ENCODE results near the gene PPP1R1B. TPM values are rescaled to one million over a fixed set of nuclear protein-coding genes. Genes with fewer than 3 reads are reported as not detected.
A peak's percentile ranks its signal among the peaks of the same experiment; 100 is the strongest.

The PPP1R1B gene
- total and polyA plus RNA-seq, 2 donors (not counting 1 experiment from before 2014, with no cell fraction given) = not detected

DNA sequence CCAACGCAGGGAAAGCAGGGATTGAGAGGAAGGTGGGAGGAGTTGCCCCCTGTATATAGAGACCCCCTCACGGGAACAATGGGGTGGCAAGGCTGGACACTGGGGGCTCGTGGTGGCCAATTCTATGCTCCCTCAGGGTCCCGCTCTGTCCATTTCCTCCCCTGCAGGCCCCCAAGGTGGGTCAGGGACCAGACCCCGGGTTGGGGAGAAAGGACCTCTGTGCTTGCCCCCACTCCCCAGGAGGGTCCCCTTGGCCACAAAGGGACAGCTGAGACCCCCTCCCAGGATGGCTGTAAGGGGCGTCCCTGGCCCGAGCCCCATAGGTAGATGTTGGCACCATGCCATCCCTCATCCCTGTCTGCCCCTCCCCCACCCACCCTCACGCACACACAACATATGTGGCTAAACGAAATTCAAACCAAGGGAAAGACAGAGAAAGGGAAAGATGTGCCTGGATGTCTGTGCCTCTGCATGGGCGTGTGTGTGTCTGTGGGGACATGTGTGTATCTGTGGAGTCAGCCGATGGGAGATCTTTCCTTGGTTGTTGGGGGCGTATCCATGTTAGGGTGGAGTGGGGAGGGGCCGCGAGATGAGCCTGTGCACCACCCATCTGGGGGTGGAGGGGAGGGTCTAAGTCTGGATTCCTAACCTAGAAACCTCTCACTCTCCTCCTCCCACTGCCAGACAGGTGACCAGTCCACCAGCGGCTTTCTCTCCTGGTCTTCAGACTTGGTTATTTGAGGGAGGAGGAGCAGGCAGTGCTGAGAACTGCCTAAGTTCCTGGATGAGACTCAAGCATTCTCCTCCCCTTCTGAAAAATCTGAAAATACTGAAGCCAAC is 18.4 kb upstream of the PPP1R1B start:
- Histone ChIP-seq H3K9me3 (ENCODE audit: control extremely low read depth in 1 of 3, control insufficient read depth in 2 of 3, insufficient read depth in 1 of 3, low read length in 2 of 3) (peaks cover 0 to 42% (median 0%) of the 10 kb centered on the region in 3 donors), H3K4me3 (ENCODE audit: control extremely low read depth in 1 of 5, extremely low read depth in 1 of 5, insufficient read depth in 1 of 5, low read depth in 2 of 5, low read length in 4 of 5) (no peak overlapping the region), H3K9ac (ENCODE audit: low read length) (no peak overlapping the region), H4K20me1 (ENCODE audit: control insufficient read depth, insufficient read depth, low read length, poor library complexity, severe bottlenecking) (peaks cover 3% of the 10 kb centered on the region), H3K4me2 (replicated peaks; ENCODE audit: low read depth, low read length, poor library complexity, severe bottlenecking) (no peak overlapping the region), H3K79me2 (ENCODE audit: control insufficient read depth, insufficient read depth, low read length) (no peaks in the 10 kb centered on the region), H2AFZ (ENCODE audit: insufficient read depth, low read depth, low read length, poor library complexity, severe bottlenecking) (no peak overlapping the region), H3K36me3 (replicated peaks in 1 of 2; ENCODE audit: control extremely low read depth in 1 of 2, control insufficient read depth in 1 of 2, extremely low read depth in 1 of 2, insufficient read depth in 2 of 2, low read length in 1 of 2) (no peaks in the 10 kb centered on the region), H3K4me1 (ENCODE audit: control insufficient read depth in 2 of 2, insufficient read depth in 2 of 2, low read length in 2 of 2) (peaks cover 40 to 46% of the 10 kb centered on the region in 2 donors), H3K27me3 (replicated peaks in 1 of 4; ENCODE audit: control extremely low read depth in 1 of 4, control insufficient read depth in 3 of 4, insufficient read depth in 4 of 4, low read length in 3 of 4) (peaks cover 0 to 73% (median 46%) of the 10 kb centered on the region in 4 experiments), H3K27ac (ENCODE audit: low read length in 2 of 2) (no peak overlapping the region)
- peak overlapping the region; percentile 45 for H3K4me3 Mint-ChIP-seq
- ATAC-seq (ENCODE audit: low read depth) (no peak), DNase-seq (peak; percentile 27)
- H3K4me1 Mint-ChIP-seq = peaks cover 28% of the 10 kb centered on the region
- POLR2A ChIA-PET = no interaction called here
- TF ChIP-seq, protein P1, sequence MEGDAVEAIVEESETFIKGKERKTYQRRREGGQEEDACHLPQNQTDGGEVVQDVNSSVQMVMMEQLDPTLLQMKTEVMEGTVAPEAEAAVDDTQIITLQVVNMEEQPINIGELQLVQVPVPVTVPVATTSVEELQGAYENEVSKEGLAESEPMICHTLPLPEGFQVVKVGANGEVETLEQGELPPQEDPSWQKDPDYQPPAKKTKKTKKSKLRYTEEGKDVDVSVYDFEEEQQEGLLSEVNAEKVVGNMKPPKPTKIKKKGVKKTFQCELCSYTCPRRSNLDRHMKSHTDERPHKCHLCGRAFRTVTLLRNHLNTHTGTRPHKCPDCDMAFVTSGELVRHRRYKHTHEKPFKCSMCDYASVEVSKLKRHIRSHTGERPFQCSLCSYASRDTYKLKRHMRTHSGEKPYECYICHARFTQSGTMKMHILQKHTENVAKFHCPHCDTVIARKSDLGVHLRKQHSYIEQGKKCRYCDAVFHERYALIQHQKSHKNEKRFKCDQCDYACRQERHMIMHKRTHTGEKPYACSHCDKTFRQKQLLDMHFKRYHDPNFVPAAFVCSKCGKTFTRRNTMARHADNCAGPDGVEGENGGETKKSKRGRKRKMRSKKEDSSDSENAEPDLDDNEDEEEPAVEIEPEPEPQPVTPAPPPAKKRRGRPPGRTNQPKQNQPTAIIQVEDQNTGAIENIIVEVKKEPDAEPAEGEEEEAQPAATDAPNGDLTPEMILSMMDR (IDR thresholded peaks at IDR 0.05) = no peak
- no peak for TF ChIP-seq EZH2 (IDR thresholded peaks at IDR 0.05; ENCODE audit: borderline replicate concordance, insufficient read depth, low read depth, low read length, poor library complexity, severe bottlenecking)
- 25% methylated on average over 5 of the region's 15 CpGs for WGBS (ENCODE audit: insufficient coverage)
- no peaks in the 10 kb centered on the region for H3K9me3 Mint-ChIP-seq (ENCODE audit: insufficient read depth)
- CTCF ChIA-PET = interaction anchor here (4.8 kb wide), 1 partner anchor 14 kb away, joined by 30 read pairs; no protein-coding TSS in a partner anchor
- peaks cover 45% of the 10 kb centered on the region for H3K27me3 Mint-ChIP-seq
- intact Hi-C loops (cut with micrococcal nuclease) = no loop called here
- H3K27ac Mint-ChIP-seq = peak overlapping the region; percentile 7

Measured in B cell (primary cell).